A549 (cell line): Measurements from ENCODE around the gene USH1C. TPM values are rescaled to one million over a fixed set of nuclear protein-coding genes. Genes with fewer than 3 reads are reported as not detected.

Experiments
- ATAC-seq, 2 experiments: fragments of 200-7000 bp in 1 of 2; fragments of >200 bp in 1 of 2; cut with Nextera tagmentation in 1 of 2; cut with Tn5 transposase in 1 of 2; 3 replicates each; pipeline versions ENCODE4 v1.8.0 to v1.9.1; 2018 to 2020; ENCODE audit warnings: mild to moderate bottlenecking in 1 of 2, moderate library complexity in 1 of 2
- CTCF ChIA-PET: fragments of 300-600 bp; sonication (Branson Sonifier 250); formaldehyde crosslinking; extraction: SDS; loops from one replicate; lab custom pipeline; 2021; ENCODE audit warnings: antibody characterized with exemption, inconsistent platforms; lab: Yijun Ruan, JAX
- POLR2A ChIA-PET: fragments of 350-600 bp; formaldehyde crosslinking; extraction: SDS; loops from one replicate; lab custom pipeline; 2021; ENCODE audit warnings: antibody characterized with exemption, inconsistent platforms; lab: Yijun Ruan, JAX
- DNase-seq, 2 experiments: peaks; one replicate each; pipeline versions ENCODE4 v3.0.0 to v3.0.0-alpha.2; 2011 to 2016; ENCODE audit warnings: low read depth in 1 of 2, low spot score in 1 of 2
- FAIRE-seq: peaks from 2 replicates; lab custom pipeline; 2011; peaks lifted over from hg19 to GRCh38; lab: Jason Lieb, UNC
- H3K27ac ChIP-seq, 2 experiments: fragments of >200 bp; sonication (Bioruptor Twin); formaldehyde crosslinking; 3 replicates each; pipeline ENCODE4 v1.5.1; 2016 to 2017
- H3K4me1 ChIP-seq: fragments of >200 bp; sonication (Bioruptor Twin); formaldehyde crosslinking; 3 replicates; pipeline ENCODE4 v1.6.1; 2016
- H3K4me2 ChIP-seq: fragments of >200 bp; sonication (Bioruptor Twin); formaldehyde crosslinking; 3 replicates; pipeline ENCODE4 v1.6.1; 2016
- H3K4me3 ChIP-seq: fragments of >200 bp; sonication (Bioruptor Twin); formaldehyde crosslinking; 3 replicates; pipeline ENCODE4 v1.5.1; 2016
- H3K9me3 ChIP-seq: fragments of >200 bp; sonication (Bioruptor Twin); formaldehyde crosslinking; 3 replicates; pipeline ENCODE4 v1.6.1; 2016
- BCL3 ChIP-seq: fragments of >200 bp; sonication (Bioruptor Twin); formaldehyde crosslinking; IDR thresholded peaks from 3 replicates; pipeline ENCODE4 v1.6.1; 2016
- CEBPB ChIP-seq, 2 experiments: fragments of >200 bp in 1 of 2; sonication (Bioruptor Twin) in 1 of 2; formaldehyde crosslinking in 1 of 2; IDR thresholded peaks; 2 replicates each; pipeline ENCODE4 v1.6.1; 2012 to 2016
- EHMT2 ChIP-seq: fragments of 200-600 bp; sonication (generic); IDR thresholded peaks from 2 replicates; pipeline ENCODE4 v1.6.1; 2016; ENCODE audit warnings: antibody characterized with exemption, low read depth, mild to moderate bottlenecking, moderate library complexity
- EP300 ChIP-seq, 2 experiments: fragments of >200 bp; sonication (Bioruptor Twin); formaldehyde crosslinking; IDR thresholded peaks; 2 replicates in 1 of 2; 3 replicates in 1 of 2; pipeline ENCODE4 v1.6.1; 2016 to 2017
- FOSL2 ChIP-seq, 2 experiments: fragments of 450-650 bp in 1 of 2; fragments of >200 bp in 1 of 2; sonication (Bioruptor Twin) in 1 of 2; formaldehyde crosslinking; IDR thresholded peaks; 2 replicates each; pipeline versions ENCODE4 v1.5.0 to v1.6.1; 2016 to 2020; ENCODE audit warnings: mild to moderate bottlenecking in 1 of 2, moderate library complexity in 1 of 2
- FOXS1 ChIP-seq: fragments of 250-450 bp; sonication (Bioruptor Pico); IDR thresholded peaks from 2 replicates; pipeline ENCODE4 v1.5.0; 2020; ENCODE audit warnings: mild to moderate bottlenecking, moderate library complexity
- HDAC2 ChIP-seq: fragments of 200-600 bp; sonication (generic); IDR thresholded peaks from 2 replicates; pipeline ENCODE4 v1.6.1; 2016
- HES2 ChIP-seq: fragments of >200 bp; sonication (Bioruptor Twin); formaldehyde crosslinking; IDR thresholded peaks from 2 replicates; pipeline ENCODE4 v1.6.1; 2016
- HEYL ChIP-seq: fragments of 250-450 bp; sonication (Bioruptor Pico); IDR thresholded peaks from 2 replicates; pipeline ENCODE4 v1.8.0; 2021; ENCODE audit warnings: mild to moderate bottlenecking, moderate library complexity
- HOXA7 ChIP-seq: fragments of 250-450 bp; sonication (Bioruptor Pico); IDR thresholded peaks from 2 replicates; pipeline ENCODE4 v1.5.0; 2020; ENCODE audit warnings: mild to moderate bottlenecking, moderate library complexity
- HOXB13 ChIP-seq: fragments of 250-450 bp; sonication (Bioruptor Pico); IDR thresholded peaks from 2 replicates; pipeline ENCODE4 v1.5.0; 2020; ENCODE audit warnings: low read depth, mild to moderate bottlenecking, moderate library complexity
- KDM5A ChIP-seq: fragments of 200-600 bp; sonication (generic); IDR thresholded peaks from 2 replicates; pipeline ENCODE4 v1.6.1; 2016; ENCODE audit warnings: antibody characterized with exemption, mild to moderate bottlenecking
- MAFK ChIP-seq: fragments of 450-650 bp; IDR thresholded peaks from 2 replicates; pipeline ENCODE4 v1.6.1; 2014; ENCODE audit not compliant: partially characterized antibody
- MYC ChIP-seq: IDR thresholded peaks from 2 replicates; pipeline ENCODE4 v1.6.1; 2012; ENCODE audit warnings: mild to moderate bottlenecking, inconsistent platforms, low read length, improper control_type of control experiment, borderline replicate concordance
- NR3C1 ChIP-seq: fragments of >200 bp; sonication (Bioruptor Twin); formaldehyde crosslinking; IDR thresholded peaks from 3 replicates; pipeline ENCODE4 v1.6.1; 2017
- PHF8 ChIP-seq: fragments of 200-600 bp; sonication (generic); IDR thresholded peaks from 2 replicates; pipeline ENCODE4 v1.6.1; 2016; ENCODE audit warnings: low read depth, mild to moderate bottlenecking, antibody characterized with exemption, moderate library complexity, borderline replicate concordance
- POLR2AphosphoS2 ChIP-seq: conservative IDR thresholded peaks from 2 replicates; pipeline ENCODE4 v1.6.1; 2012; ENCODE audit warnings: low read length, improper control_type of control experiment, inconsistent platforms
- RAD21 ChIP-seq, 2 experiments: fragments of >200 bp in 1 of 2; sonication (Bioruptor Twin) in 1 of 2; formaldehyde crosslinking in 1 of 2; IDR thresholded peaks in 1 of 2; conservative IDR thresholded peaks in 1 of 2; 2 replicates in 1 of 2; 3 replicates in 1 of 2; pipeline ENCODE4 v1.6.1; 2012 to 2018; ENCODE audit warnings: inconsistent platforms in 1 of 2
- TFCP2L1 ChIP-seq: fragments of 250-450 bp; sonication (Bioruptor Pico); IDR thresholded peaks from 2 replicates; pipeline ENCODE4 v1.5.0; 2021; ENCODE audit warnings: mild to moderate bottlenecking
- USF2 ChIP-seq: fragments of 450-650 bp; IDR thresholded peaks from 2 replicates; pipeline ENCODE4 v1.6.1; 2014; ENCODE audit warnings: antibody characterized with exemption
- ZSCAN20 ChIP-seq: fragments of 250-450 bp; sonication (Bioruptor Pico); IDR thresholded peaks from 2 replicates; pipeline ENCODE4 v1.8.0; 2022; ENCODE audit warnings: mild to moderate bottlenecking, moderate library complexity
- WGBS: methylation state at CpG from one replicate; pipeline ENCODE4 v1.1.6; 2017; ENCODE audit errors: missing lambda C conversion rate; 5-methylcytosine and 5-hydroxymethylcytosine counted together
- polyA plus RNA-seq, 4 experiments: library from polyadenylated mRNA; depleted of rRNA in 3 of 4; stranded (reverse); fragments of >200 nt; fragmentation: RNase III in 1 of 4; extraction: RNeasy Plus Mini Kit Qiagen cat#74134 plus additional on column Dnase treatment in 1 of 4; gene quantifications; 2 replicates in 3 of 4; 3 replicates in 1 of 4; pipeline ENCODE4 v1.2.3, GENCODE V29; 2011 to 2017
- TF ChIP-seq, protein P1 (sequence below): fragments of 250-450 bp; sonication (Bioruptor Pico); IDR thresholded peaks from 2 replicates; pipeline ENCODE4 v1.5.0; 2020; ENCODE audit warnings: low read depth, mild to moderate bottlenecking, moderate library complexity

Gene USH1C
- polyA plus RNA-seq, 2 of the 4 experiments (the other 2 are of a cell fraction): 3.2 to 8.6 TPM

DNA sequence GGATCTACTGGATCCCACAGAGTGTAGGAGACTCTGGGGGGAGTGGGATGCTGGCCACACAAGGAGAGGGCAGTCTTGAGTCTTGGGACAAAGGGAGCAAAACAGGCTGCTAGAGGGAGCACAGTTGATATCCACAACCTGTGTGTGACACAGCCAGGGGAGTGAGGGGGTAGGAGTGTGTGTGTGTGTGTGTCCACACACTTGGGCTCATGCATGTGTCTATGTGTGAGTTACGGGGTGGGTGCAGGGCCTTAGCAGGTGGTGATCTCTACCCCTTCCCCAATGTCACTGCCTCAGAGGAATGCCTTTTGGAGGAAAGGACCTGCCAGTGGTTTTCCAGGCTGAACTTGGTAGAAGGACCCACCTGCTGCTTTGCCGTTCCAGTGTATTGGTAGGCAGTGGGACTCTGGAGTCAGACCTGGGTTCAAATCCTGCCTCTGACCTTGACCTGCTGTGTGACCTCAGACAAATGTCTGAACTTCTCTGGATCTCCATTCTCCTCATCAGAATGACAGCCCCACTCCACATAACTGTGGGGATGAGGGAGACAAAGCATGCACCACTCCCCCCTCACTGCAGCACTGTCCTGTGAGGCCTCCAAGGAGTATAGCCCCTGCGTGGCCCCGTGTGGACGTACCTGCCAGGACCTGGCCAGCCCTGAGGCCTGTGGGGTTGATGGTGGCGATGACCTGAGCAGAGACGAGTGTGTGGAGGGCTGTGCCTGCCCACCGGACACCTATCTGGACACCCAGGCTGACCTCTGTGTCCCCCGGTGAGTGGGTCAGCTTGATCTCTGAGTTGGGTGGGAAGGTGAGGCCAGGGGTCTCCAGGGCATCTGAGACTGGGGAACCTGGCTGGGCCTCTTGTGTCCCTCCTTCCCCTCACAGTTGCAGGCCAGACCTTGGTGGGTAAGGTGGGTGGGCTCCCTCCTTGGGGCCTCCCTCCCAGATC lies 30.2 kb upstream of the USH1C start:
- TF ChIP-seq HOXB13 (CRISPR knock-in tag): no peak
- no peak for TF ChIP-seq POLR2AphosphoS2
- TF ChIP-seq KDM5A: no peak
- TF ChIP-seq, protein P1, sequence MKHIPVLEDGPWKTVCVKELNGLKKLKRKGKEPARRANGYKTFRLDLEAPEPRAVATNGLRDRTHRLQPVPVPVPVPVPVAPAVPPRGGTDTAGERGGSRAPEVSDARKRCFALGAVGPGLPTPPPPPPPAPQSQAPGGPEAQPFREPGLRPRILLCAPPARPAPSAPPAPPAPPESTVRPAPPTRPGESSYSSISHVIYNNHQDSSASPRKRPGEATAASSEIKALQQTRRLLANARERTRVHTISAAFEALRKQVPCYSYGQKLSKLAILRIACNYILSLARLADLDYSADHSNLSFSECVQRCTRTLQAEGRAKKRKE (CRISPR knock-in tag): no peak
- TF ChIP-seq USF2: no peak
- no peak for TF ChIP-seq FOSL2 (IDR thresholded peaks at IDR 0.05)
- TF ChIP-seq FOSL2 (CRISPR knock-in tag; IDR thresholded peaks at IDR 0.05): no peak
- Histone ChIP-seq H3K4me1 (no peaks in the 10 kb centered on the region), H3K9me3 (no peaks in the 10 kb centered on the region), H3K27ac (no peak overlapping the region), H3K4me2 (no peak overlapping the region), H3K4me3 (no peak overlapping the region)
- no peak for DNase-seq
- CTCF ChIA-PET: interaction anchor here (0.8 to 2.1 kb wide), 2 partner anchors 156 to 404 kb away, joined by 3 to 5 read pairs; no protein-coding TSS in a partner anchor
- FAIRE-seq: no peak
- 62% methylated on average over 4 of the region's 9 CpGs for whole genome bisulfite sequencing
- POLR2A ChIA-PET: no interaction called here
- ATAC-seq: no peak

DNA sequence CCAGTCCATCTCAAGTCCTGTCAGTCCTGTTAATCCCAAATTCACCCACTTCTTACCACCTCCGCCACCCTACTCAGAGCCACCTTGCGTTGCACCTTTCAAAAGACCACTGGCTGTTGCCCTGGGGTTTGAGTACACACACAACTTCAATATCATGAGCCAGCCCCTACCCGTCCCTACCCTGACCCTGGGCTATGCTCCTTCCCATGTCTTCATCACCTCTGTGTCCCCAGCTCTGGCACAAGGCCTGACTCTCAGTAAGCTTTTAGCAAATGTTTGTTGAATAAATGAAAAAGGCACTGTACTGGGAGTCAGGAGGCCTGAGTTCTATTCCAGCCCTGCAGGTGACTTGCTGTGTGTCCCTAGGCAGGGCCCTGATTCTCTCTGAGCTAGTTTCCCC lies 29.3 kb upstream of the USH1C start:
- Histone ChIP-seq H3K27ac (no peak overlapping the region), H3K4me2 (no peak overlapping the region), H3K4me3 (no peak overlapping the region), H3K9me3 (no peaks in the 10 kb centered on the region), H3K4me1 (no peaks in the 10 kb centered on the region)
- DNase-seq (no peak), ATAC-seq (no peak), FAIRE-seq (no peak)
- no peak for TF ChIP-seq MYC
- no peak for TF ChIP-seq CEBPB (IDR thresholded peaks at IDR 0.05)
- no peak for TF ChIP-seq RAD21 (conservative IDR thresholded peaks at IDR 0.05 in 1 of 2, IDR thresholded peaks at IDR 0.05 in 1 of 2)
- no peak for TF ChIP-seq EHMT2
- no peak for TF ChIP-seq HOXA7 (CRISPR knock-in tag)
- TF ChIP-seq HES2: no peak
- no peak for TF ChIP-seq HEYL (CRISPR knock-in tag)
- TF ChIP-seq EP300 (IDR thresholded peaks at IDR 0.05): no peak
- no peak for TF ChIP-seq ZSCAN20 (CRISPR knock-in tag)
- TF ChIP-seq FOSL2 (IDR thresholded peaks at IDR 0.05): no peak
- TF ChIP-seq FOSL2 (CRISPR knock-in tag; IDR thresholded peaks at IDR 0.05): no peak
- no peak for TF ChIP-seq PHF8
- TF ChIP-seq NR3C1: no peak
- no peak for TF ChIP-seq BCL3
- no peak for TF ChIP-seq MAFK
- no peak for TF ChIP-seq FOXS1 (CRISPR knock-in tag)
- TF ChIP-seq TFCP2L1: no peak
- TF ChIP-seq HDAC2: no peak
- CTCF ChIA-PET: interaction anchor here (2.1 kb wide), 1 partner anchor 405 kb away, joined by 5 read pairs; no protein-coding TSS in a partner anchor
- POLR2A ChIA-PET: no interaction called here
- WGBS: 71% methylated on average over 3 of the region's 3 CpGs
